Thymus (tissue), 11 donors: ENCODE data around the gene CNTN2. TPM values are rescaled to one million over a fixed set of nuclear protein-coding genes. Genes with fewer than 3 reads are reported as not detected.

Source experiments
- DNase-seq, 9 donors: peaks; one replicate each; pipeline ENCODE4 v3.0.0-alpha.2; 2013; ENCODE audit warnings: low spot score in 9 of 9, low read depth in 6 of 9, missing footprints in 1 of 9
- H3K27ac ChIP-seq, 2 donors: one replicate each; pipeline ENCODE4 v1.5.1; 2013; ENCODE audit warnings: control low read depth in 1 of 2, low read depth in 1 of 2, low read length in 1 of 2, mild to moderate bottlenecking in 1 of 2, moderate library complexity in 1 of 2
- H3K27me3 ChIP-seq, 2 donors: one replicate each; pipeline ENCODE4 v1.5.1; 2013; ENCODE audit warnings: low read length in 1 of 2; ENCODE audit not compliant: control insufficient read depth in 2 of 2, insufficient read depth in 1 of 2
- H3K36me3 ChIP-seq, 2 donors: one replicate each; pipeline ENCODE4 v1.5.1; 2013; ENCODE audit warnings: low read length in 1 of 2, mild to moderate bottlenecking in 1 of 2, moderate library complexity in 1 of 2; ENCODE audit not compliant: control insufficient read depth in 2 of 2, insufficient read depth in 2 of 2
- H3K4me1 ChIP-seq, 2 donors: one replicate each; pipeline ENCODE4 v1.5.1; 2013; ENCODE audit warnings: low read length in 2 of 2; ENCODE audit not compliant: control insufficient read depth in 2 of 2, insufficient read depth in 2 of 2
- H3K4me3 ChIP-seq, 2 donors: one replicate each; pipeline ENCODE4 v1.5.1; 2013; ENCODE audit warnings: low read length in 2 of 2, control low read depth in 1 of 2, mild to moderate bottlenecking in 1 of 2
- H3K9me3 ChIP-seq, 2 donors: one replicate each; pipeline ENCODE4 v1.5.1; 2013; ENCODE audit warnings: low read length in 1 of 2, mild to moderate bottlenecking in 1 of 2; ENCODE audit not compliant: control insufficient read depth in 2 of 2, insufficient read depth in 1 of 2
- WGBS: extraction: QIAGEN DNeasy Blood & Tissue Kit; methylation state at CpG from one replicate; pipeline ENCODE4 v1.1.7; 2013; 5-methylcytosine and 5-hydroxymethylcytosine counted together
- polyA plus RNA-seq: library from polyadenylated mRNA; stranded (reverse); fragments of 200-250 nt; gene quantifications from one replicate; pipeline ENCODE4 v1.2.3, GENCODE V29; 2013
- total RNA-seq: library from RNA; stranded (reverse); fragments of 120-200 nt; gene quantifications from one replicate; pipeline ENCODE4 v1.2.4, GENCODE V29; 2013
- donor health status: healthy.

The CNTN2 gene
- total and polyA plus RNA-seq, 2 donors = 0.27 to 0.28 TPM

DNA sequence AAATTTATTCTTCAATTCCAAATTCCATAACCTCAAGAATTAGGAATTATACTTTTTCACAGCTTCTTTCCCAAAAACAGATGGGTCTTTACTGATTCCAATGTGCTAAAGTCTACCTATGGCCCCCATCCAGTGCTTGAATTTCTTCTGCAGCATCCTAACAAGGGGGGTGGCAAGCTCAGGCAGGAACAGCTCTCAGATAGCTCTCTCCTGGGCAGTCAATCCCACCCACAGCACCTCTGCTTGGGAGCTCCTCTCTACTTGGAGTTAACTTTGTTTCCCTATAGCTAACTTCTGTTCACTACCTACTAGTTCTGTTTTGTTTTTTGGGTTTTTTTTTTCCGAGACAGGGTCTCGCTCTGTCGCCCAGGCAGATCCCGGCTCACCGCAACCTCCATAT lies 66.7 kb downstream of the CNTN2 start:
- H3K4me3 ChIP-seq = no peak overlapping the region
- H3K9me3 ChIP-seq = no peaks in the 10 kb centered on the region
- no peak for DNase-seq
- H3K27me3 ChIP-seq = no peaks in the 10 kb centered on the region
- H3K4me1 ChIP-seq = no peaks in the 10 kb centered on the region
- H3K27ac ChIP-seq = no peak overlapping the region
- WGBS = 80% methylated on average over 5 of the region's 5 CpGs
- H3K36me3 ChIP-seq = peaks cover 34 to 44% of the 10 kb centered on the region in 2 donors

- Histone ChIP-seq H3K27me3 (no peaks in the 10 kb centered on the region), H3K9me3 (no peaks in the 10 kb centered on the region), H3K36me3 (peaks cover 27 to 35% of the 10 kb centered on the region in 2 donors), H3K4me1 (no peaks in the 10 kb centered on the region), H3K4me3 (no peak overlapping the region), H3K27ac (no peak overlapping the region)
- no peak for DNase-seq
Observed at GRCh38 chr1:205111354-205111753, 68.3 kb downstream of the CNTN2 start.

GRCh38 chr1:205118752-205119151 lies 75.7 kb downstream of the CNTN2 start:
- Histone ChIP-seq H3K4me1 (peaks cover 18 to 20% of the 10 kb centered on the region in 2 donors), H3K27me3 (no peaks in the 10 kb centered on the region), H3K4me3 (no peak overlapping the region), H3K27ac (no peak overlapping the region), H3K36me3 (peaks cover 8 to 15% of the 10 kb centered on the region in 2 donors), H3K9me3 (no peaks in the 10 kb centered on the region)
- WGBS = 44% methylated on average over 2 of the region's 2 CpGs
- DNase-seq = no peak

DNA sequence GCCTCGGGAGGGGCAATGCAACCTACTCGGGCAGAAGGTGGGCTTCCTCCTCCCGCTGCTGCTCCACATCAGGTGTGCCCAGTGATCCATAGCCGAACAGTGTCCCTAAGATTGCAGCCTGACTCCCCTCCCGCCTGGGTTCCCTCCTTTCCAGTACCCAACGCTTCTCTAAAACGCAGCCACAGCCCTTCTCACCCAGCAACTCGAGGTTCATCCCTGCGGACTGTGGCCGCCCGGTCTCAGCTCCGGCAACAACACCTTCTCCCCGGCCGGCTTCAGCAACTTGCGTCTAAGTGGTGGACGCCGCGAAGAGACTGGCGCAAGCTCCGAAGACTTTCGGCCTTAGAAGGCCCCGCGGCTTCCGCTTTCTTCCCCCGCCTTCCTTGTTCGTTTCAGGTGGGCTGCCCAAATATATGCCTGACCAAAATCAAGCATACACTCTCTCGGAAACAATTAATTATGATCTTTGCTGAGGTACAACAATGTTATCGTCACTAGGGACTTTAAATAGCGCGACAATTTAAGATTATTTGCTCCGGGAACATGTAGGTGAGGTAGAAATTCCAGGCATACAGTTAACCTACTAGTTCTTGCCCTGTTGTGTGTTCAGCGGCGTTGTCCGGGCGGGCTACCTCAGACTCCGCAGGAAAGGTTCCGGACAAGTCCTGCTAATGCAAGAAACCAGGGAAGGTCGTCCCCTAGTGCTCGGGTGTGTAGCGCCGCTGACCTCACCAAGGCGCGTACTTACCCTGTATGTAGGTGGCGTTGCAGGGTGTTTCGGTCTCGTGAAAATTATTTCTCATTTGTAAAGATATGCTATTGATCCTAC lies 78.9 kb downstream of the CNTN2 start, which contains the start of gene RBBP5:
RBBP5 (minus strand) TSS at position 319 of the 829 bp plus-strand sequence; CDS start at position 214, 105 bp downstream.
- Histone ChIP-seq H3K9me3 (no peaks in the 10 kb centered on the region), H3K4me1 (peaks cover 18 to 20% of the 10 kb centered on the region in 2 donors), H3K36me3 (peaks cover 0 to 5% of the 10 kb centered on the region in 2 donors), H3K27ac (peak within 1 kb of the TSS; percentile 91 to 92), H3K4me3 (peak within 1 kb of the TSS; percentile 94 to 98), H3K27me3 (no peaks in the 10 kb centered on the region)
- WGBS = under 1% methylated on average over 46 of the region's 46 CpGs
- DNase-seq = peak; percentile 88 to 97 (median 93)

GRCh38 chr1:205122489-205122882 lies 79.5 kb downstream of the CNTN2 start:
- H3K27me3 ChIP-seq = no peaks in the 10 kb centered on the region
- WGBS = 11% methylated on average over 9 of the region's 9 CpGs
- peak overlapping the region; percentile 94 to 98 for H3K4me3 ChIP-seq
- peaks cover 18 to 20% of the 10 kb centered on the region in 2 donors for H3K4me1 ChIP-seq
- peaks cover 0 to 5% of the 10 kb centered on the region in 2 donors for H3K36me3 ChIP-seq
- H3K27ac ChIP-seq = peak overlapping the region; percentile 59 to 91
- peak in 1 of 9 donors; percentile 2 for DNase-seq
- H3K9me3 ChIP-seq = no peaks in the 10 kb centered on the region

GRCh38 chr1:205124726-205125125 lies 81.7 kb downstream of the CNTN2 start:
- WGBS = 96% methylated on average over 7 of the region's 7 CpGs
- H3K36me3 ChIP-seq = no peaks in the 10 kb centered on the region
- peaks cover 18 to 20% of the 10 kb centered on the region in 2 donors for H3K4me1 ChIP-seq
- H3K4me3 ChIP-seq = no peak overlapping the region
- no peaks in the 10 kb centered on the region for H3K9me3 ChIP-seq
- no peaks in the 10 kb centered on the region for H3K27me3 ChIP-seq
- DNase-seq = no peak
- no peak overlapping the region for H3K27ac ChIP-seq

DNA sequence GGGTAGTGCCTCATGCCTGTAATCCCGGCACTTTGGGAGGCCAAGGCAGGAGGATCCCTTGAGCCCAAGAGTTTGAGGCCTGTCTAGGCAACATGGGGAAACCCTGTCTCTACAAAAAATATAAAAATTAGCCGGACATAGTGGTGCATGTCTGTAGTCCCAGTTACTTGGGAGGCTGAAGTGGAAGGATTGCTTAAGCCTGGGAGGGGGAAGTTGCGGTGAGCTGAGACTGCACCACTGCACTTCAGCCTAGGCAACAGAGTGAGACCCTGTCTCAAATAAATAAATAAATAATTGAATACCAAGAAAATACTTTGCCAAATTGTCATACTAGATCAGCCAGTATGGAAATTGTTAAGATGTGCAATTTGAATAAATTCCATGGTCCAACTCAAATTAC lies 84.6 kb downstream of the CNTN2 start:
- no peak for DNase-seq
- no peak overlapping the region for H3K27ac ChIP-seq

More for the DNA sequence above, 84.6 kb downstream of the CNTN2 start:
- Histone ChIP-seq H3K4me3 (no peak overlapping the region), H3K4me1 (peaks cover 3 to 4% of the 10 kb centered on the region in 2 donors), H3K9me3 (no peaks in the 10 kb centered on the region), H3K27me3 (no peaks in the 10 kb centered on the region), H3K36me3 (no peaks in the 10 kb centered on the region)
- WGBS = 96% methylated on average over 3 of the region's 3 CpGs

Other genes starting within 250 kb of the CNTN2 start
- 0.14 TPM for gene NFASC, start 172.3 kb upstream of the CNTN2 start, total RNA-seq
- gene NFASC, start 172.3 kb upstream of the CNTN2 start, polyA plus RNA-seq = 1.4 TPM
- 1.7 TPM for gene TMEM81, start 41.2 kb downstream of the CNTN2 start, total RNA-seq
- gene TMEM81, start 41.2 kb downstream of the CNTN2 start, polyA plus RNA-seq = 4.6 TPM
- 15.2 TPM for gene RBBP5, start 78.8 kb downstream of the CNTN2 start, total RNA-seq
- gene RBBP5, start 78.8 kb downstream of the CNTN2 start, polyA plus RNA-seq = 7.8 TPM
- gene DSTYK, start 168.5 kb downstream of the CNTN2 start, total RNA-seq = 5.4 TPM
- gene DSTYK, start 168.5 kb downstream of the CNTN2 start, polyA plus RNA-seq = 6.3 TPM
- 5.1 TPM for gene TMCC2, start 184.7 kb downstream of the CNTN2 start, total RNA-seq
- gene TMCC2, start 184.7 kb downstream of the CNTN2 start, polyA plus RNA-seq = 3.7 TPM